ENCODE measurements around the gene ABHD17C. TPM values are rescaled to one million over a fixed set of nuclear protein-coding genes. Genes with fewer than 3 reads are reported as not detected.
"Not testable (repeated sequence)": the region's sequence is repeated elsewhere in the genome, so short reads cannot be mapped to it uniquely, and the experiment has no call there.

The ABHD17C gene
- total RNA-seq (1 to 10 TPM; 2.1 to 9.9 (median 5.5) TPM), polyA plus RNA-seq (1 to 10 TPM; 1.9 to 6.6 (median 2.1) TPM)
- long read RNA-seq, donor 1, partial matches to known transcripts = 0 of 3 reads
- long read RNA-seq, donor 1, other reads (novel, unspliced or antisense) = 0 of 3 reads
- long read RNA-seq, donor 2, partial matches to known transcripts = 0 of 2 reads
- long read RNA-seq, donor 2, other reads (novel, unspliced or antisense) = 0 of 2 reads
- long read RNA-seq, donor 3, partial matches to known transcripts = 0 of 1 reads
- long read RNA-seq, donor 3, other reads (novel, unspliced or antisense) = 0 of 1 reads
- long read RNA-seq, donor 4 = 0 reads
- long read RNA-seq, donor 5, transcript ABHD17C-201 (3 exons, 2,368 nt) = major isoform, 31 of 31 reads
- long read RNA-seq, donor 5, partial matches to known transcripts = 0 of 31 reads
- long read RNA-seq, donor 5, other reads (novel, unspliced or antisense) = 0 of 31 reads
- long read RNA-seq, donor 6 = 0 reads
- long read RNA-seq, donor 7, partial matches to known transcripts = 0 of 3 reads
- long read RNA-seq, donor 7, other reads (novel, unspliced or antisense) = 0 of 3 reads
- long read RNA-seq, donor 8, transcript ABHD17C-201 (3 exons, 2,368 nt) = major isoform, 5 of 5 reads
- long read RNA-seq, donor 8, partial matches to known transcripts = 0 of 5 reads
- long read RNA-seq, donor 8, other reads (novel, unspliced or antisense) = 0 of 5 reads
- long read RNA-seq, donor 9, partial matches to known transcripts = 0 of 3 reads
- long read RNA-seq, donor 9, other reads (novel, unspliced or antisense) = 0 of 3 reads
- long read RNA-seq, donor 10, partial matches to known transcripts = 0 of 2 reads
- long read RNA-seq, donor 10, other reads (novel, unspliced or antisense) = 0 of 2 reads

DNA sequence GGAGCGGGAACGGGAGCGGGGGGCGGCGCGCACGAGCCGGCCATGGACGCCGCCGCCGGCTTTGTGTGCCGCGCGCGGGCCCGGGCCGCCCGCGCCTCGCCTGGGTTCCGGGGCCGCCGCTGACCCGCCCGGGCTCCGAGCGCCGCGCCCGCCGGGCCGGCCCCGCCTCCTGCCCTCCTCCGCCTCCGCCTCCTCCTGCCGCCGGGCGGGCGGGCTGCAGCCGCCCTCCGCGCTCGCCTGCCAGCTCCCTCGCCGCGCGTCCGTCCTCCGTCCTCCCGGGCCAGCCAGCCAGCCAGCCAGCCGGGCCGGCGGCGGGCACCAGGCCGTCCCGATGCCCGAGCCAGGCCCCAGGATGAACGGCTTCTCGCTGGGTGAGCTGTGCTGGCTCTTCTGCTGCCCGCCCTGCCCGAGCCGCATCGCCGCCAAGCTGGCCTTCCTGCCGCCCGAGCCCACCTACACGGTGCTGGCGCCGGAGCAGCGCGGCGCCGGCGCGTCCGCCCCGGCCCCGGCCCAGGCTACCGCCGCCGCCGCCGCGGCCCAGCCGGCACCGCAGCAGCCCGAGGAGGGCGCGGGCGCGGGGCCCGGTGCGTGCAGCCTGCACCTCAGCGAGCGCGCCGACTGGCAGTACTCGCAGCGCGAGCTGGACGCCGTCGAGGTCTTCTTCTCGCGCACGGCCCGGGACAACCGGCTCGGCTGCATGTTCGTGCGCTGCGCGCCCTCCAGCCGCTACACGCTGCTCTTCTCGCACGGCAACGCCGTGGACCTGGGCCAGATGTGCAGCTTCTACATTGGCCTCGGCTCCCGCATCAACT lies at the start of gene ABHD17C:
Gene ABHD17C (plus strand): TSS at position 212 of the 812 bp plus-strand sequence. CDS start 120 bp downstream, at position 332.
- DNase-seq = peak; percentile 51 to 70 (median 64)
- H3K27me3 ChIP-seq = no peaks in the 10 kb centered on the region
- H3K9me3 ChIP-seq (replicated peaks in 1 of 3) = no peaks in the 10 kb centered on the region
- peaks cover 13 to 18% of the 10 kb centered on the region in 2 donors for H3K4me1 ChIP-seq (replicated peaks in 1 of 2)
- TF ChIP-seq POLR2A (IDR thresholded peaks at IDR 0.05) (peak in 1 of 2 donors; percentile 36), CTCF (IDR thresholded peaks at IDR 0.05) (no peak)
- H3K27ac ChIP-seq = peak within 1 kb of the TSS in 3 of 5 donors; percentile 66 to 85 (median 70)
- peak within 1 kb of the TSS; percentile 2 to 85 (median 76) for H3K4me3 ChIP-seq
- 0 to 1% (median 0%) methylated on average over 4 to 118 of the region's 122 CpGs for WGBS, 4 donors
- intact Hi-C loops (cut with DNase I) = no loop called here
- H3K36me3 ChIP-seq (replicated peaks in 1 of 2) = no peaks in the 10 kb centered on the region

DNA sequence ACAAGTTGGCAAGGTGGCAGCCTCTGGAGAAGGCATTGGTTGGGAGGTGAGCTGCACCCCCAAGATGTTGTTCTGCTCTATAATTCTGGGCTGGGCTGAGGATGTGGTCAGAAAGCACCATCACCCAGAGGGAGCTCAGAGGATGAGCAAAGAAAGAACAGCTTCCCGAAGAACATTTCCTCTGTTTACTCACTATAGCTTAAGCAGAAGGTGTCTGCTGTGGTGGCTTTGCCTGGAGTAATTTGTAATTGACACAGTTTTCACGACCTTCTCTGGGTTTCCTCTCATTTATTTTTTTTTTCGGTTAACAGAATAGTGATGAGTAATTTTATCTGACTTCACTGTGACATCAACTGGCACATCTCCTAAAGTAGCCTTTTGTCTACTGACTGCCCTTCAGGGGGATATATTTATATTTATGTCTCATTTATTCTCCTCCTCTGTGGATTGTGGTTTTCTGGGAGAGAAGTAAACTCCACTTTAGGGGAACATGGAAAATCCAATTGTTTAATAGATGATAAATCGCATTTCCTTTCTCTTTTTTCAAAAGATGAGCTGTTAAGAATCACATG lies 49.5 kb upstream of the ABHD17C start:
- H3K36me3 ChIP-seq (replicated peaks in 1 of 2) = no peaks in the 10 kb centered on the region
- H3K27me3 ChIP-seq = no peaks in the 10 kb centered on the region
- H3K9me3 ChIP-seq (replicated peaks in 1 of 3) = no peaks in the 10 kb centered on the region
- no peak for TF ChIP-seq CTCF (IDR thresholded peaks at IDR 0.05)
- no peak for TF ChIP-seq POLR2A (IDR thresholded peaks at IDR 0.05)
- intact Hi-C loops (cut with DNase I) = no loop called here
- H3K4me1 ChIP-seq (replicated peaks in 1 of 2) = no peaks in the 10 kb centered on the region
- no peak overlapping the region for H3K4me3 ChIP-seq
- DNase-seq = no peak
- no peak overlapping the region for H3K27ac ChIP-seq
- WGBS, 4 donors = 38 to 51% (median 48%) methylated on average over 4 of the region's 4 CpGs

DNA sequence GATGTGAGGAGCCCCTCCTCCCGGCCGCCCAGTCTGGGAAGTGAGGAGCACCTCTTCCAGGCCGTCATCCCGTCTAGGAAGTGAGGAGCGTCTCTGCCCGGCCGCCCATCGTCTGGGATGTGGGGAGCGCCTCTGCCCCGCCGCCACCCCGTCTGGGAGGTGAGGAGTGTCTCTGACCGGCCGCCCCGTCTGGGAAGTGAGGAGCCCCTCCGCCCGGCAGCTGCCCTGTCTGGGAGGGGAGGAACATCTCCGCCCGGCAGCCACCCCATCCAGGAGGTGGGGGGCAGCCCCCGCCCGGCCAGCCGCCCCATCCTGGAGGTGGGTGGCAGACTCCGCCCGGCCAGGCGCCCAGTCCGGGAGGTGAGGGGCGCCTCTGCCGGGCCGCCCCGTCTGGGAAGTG lies 47.7 kb upstream of the ABHD17C start:
- H3K4me1 ChIP-seq (replicated peaks in 1 of 2); H3K27ac ChIP-seq; H3K36me3 ChIP-seq (replicated peaks in 1 of 2); H3K27me3 ChIP-seq; DNase-seq; H3K9me3 ChIP-seq (replicated peaks in 1 of 3); intact Hi-C loops (cut with DNase I); H3K4me3 ChIP-seq: not testable (repeated sequence)
- WGBS, 4 donors = 92 to 98% (median 96%) methylated on average over 9 to 30 of the region's 30 CpGs

- TF ChIP-seq POLR2A (IDR thresholded peaks at IDR 0.05) (no peak), CTCF (IDR thresholded peaks at IDR 0.05) (no peak)
- H3K27ac ChIP-seq = no peak overlapping the region
- H3K36me3 ChIP-seq (replicated peaks in 1 of 2) = no peaks in the 10 kb centered on the region
- no peaks in the 10 kb centered on the region for H3K27me3 ChIP-seq
- H3K4me3 ChIP-seq = no peak overlapping the region
- 0% methylated on average over 1 of the region's 1 CpG; no CpG with 5 or more reads in 3 of the 4 donors for WGBS, 4 donors
- intact Hi-C loops (cut with DNase I) = no loop called here
- DNase-seq = no peak
- H3K4me1 ChIP-seq (replicated peaks in 1 of 2) = no peaks in the 10 kb centered on the region
- peaks cover 0 to 6% (median 0%) of the 10 kb centered on the region in 3 donors for H3K9me3 ChIP-seq (replicated peaks in 1 of 3)
Measured at GRCh38 chr15:80654299-80654698, 40.8 kb upstream of the ABHD17C start.

Data from adrenal gland (tissue), 19 donors.